Measurements from ENCODE around the gene MAP3K10.

DNA sequence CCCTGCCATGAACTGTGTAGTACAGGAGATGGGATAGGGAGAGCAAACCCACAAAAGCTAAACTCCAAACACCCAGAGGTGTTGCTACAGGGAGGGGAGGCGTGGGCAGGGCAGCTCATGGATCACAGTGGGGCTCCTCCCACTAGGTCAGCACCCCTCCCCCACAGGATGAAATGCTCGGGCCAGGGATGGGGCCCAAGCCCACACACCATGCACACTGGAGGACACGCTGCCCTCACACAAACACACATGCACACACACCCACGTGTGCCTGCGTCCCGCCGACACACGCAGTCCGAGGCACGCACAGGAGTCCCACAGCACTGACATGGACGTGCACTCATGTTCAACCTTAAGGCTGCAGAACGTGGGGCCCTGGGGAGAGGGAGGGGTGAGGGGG, 41.3 kb downstream of the MAP3K10 start:
- TF ChIP-seq, protein P1, sequence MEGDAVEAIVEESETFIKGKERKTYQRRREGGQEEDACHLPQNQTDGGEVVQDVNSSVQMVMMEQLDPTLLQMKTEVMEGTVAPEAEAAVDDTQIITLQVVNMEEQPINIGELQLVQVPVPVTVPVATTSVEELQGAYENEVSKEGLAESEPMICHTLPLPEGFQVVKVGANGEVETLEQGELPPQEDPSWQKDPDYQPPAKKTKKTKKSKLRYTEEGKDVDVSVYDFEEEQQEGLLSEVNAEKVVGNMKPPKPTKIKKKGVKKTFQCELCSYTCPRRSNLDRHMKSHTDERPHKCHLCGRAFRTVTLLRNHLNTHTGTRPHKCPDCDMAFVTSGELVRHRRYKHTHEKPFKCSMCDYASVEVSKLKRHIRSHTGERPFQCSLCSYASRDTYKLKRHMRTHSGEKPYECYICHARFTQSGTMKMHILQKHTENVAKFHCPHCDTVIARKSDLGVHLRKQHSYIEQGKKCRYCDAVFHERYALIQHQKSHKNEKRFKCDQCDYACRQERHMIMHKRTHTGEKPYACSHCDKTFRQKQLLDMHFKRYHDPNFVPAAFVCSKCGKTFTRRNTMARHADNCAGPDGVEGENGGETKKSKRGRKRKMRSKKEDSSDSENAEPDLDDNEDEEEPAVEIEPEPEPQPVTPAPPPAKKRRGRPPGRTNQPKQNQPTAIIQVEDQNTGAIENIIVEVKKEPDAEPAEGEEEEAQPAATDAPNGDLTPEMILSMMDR (tag by site-specific recombination; IDR thresholded peaks at IDR 0.05): no peak
- TF ChIP-seq ZBTB6 (tag by site-specific recombination; IDR thresholded peaks at IDR 0.05) (no peak), PRDM10 (tag by site-specific recombination; IDR thresholded peaks at IDR 0.05) (no peak), BCL11A (tag by site-specific recombination; IDR thresholded peaks at IDR 0.05; ENCODE audit: low read depth) (no peak), ZNF48 (tag by site-specific recombination; IDR thresholded peaks at IDR 0.05) (no peak), SCRT1 (tag by site-specific recombination; IDR thresholded peaks at IDR 0.05; ENCODE audit: borderline replicate concordance) (no peak), ZNF24 (tag by site-specific recombination; IDR thresholded peaks at IDR 0.05) (no peak), ZNF785 (tag by site-specific recombination; IDR thresholded peaks at IDR 0.05) (no peak), ZNF214 (tag by site-specific recombination; IDR thresholded peaks at IDR 0.05; ENCODE audit: borderline replicate concordance) (no peak), KLF9 (tag by site-specific recombination; IDR thresholded peaks at IDR 0.05; ENCODE audit: low read depth) (no peak; the same call in 1 of the 2 replicates)
- TF ChIP-seq, protein P2, sequence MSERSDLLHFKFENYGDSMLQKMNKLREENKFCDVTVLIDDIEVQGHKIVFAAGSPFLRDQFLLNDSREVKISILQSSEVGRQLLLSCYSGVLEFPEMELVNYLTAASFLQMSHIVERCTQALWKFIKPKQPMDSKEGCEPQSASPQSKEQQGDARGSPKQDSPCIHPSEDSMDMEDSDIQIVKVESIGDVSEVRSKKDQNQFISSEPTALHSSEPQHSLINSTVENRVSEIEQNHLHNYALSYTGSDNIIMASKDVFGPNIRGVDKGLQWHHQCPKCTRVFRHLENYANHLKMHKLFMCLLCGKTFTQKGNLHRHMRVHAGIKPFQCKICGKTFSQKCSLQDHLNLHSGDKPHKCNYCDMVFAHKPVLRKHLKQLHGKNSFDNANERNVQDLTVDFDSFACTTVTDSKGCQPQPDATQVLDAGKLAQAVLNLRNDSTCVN (tag by site-specific recombination; optimal IDR thresholded peaks at IDR 0.05): no peak
- TF ChIP-seq, protein P3, sequence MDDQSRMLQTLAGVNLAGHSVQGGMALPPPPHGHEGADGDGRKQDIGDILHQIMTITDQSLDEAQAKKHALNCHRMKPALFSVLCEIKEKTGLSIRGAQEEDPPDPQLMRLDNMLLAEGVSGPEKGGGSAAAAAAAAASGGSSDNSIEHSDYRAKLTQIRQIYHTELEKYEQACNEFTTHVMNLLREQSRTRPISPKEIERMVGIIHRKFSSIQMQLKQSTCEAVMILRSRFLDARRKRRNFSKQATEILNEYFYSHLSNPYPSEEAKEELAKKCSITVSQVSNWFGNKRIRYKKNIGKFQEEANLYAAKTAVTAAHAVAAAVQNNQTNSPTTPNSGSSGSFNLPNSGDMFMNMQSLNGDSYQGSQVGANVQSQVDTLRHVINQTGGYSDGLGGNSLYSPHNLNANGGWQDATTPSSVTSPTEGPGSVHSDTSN (CRISPR knock-in tag; IDR thresholded peaks at IDR 0.05): no peak
